Body of pancreas (tissue), 4 donors: ENCODE measurements around the gene PRSS12.

ENCODE experiments used
- CTCF ChIP-seq, 7 experiments: fragments of 450-650 bp in 4 of 7; fragments of 200-600 bp in 3 of 7; sonication (generic) in 3 of 7; IDR thresholded peaks; one replicate each; pipeline ENCODE4 v1.5.1; 2016 to 2019; ENCODE audit warnings: antibody characterized with exemption in 7 of 7
- POLR2A ChIP-seq, 3 donors: fragments of 450-650 bp; IDR thresholded peaks; one replicate each; pipeline ENCODE4 v1.6.1; 2016; ENCODE audit warnings: antibody characterized with exemption in 3 of 3, mild to moderate bottlenecking in 2 of 3

- no peak for TF ChIP-seq CTCF (IDR thresholded peaks at IDR 0.05)
- TF ChIP-seq POLR2A (IDR thresholded peaks at IDR 0.05) = no peak
Measured at GRCh38 chr4:118350961-118351360, 1.8 kb downstream of the PRSS12 start.
